COLO668 (cell line): ENCODE results near the gene TREM2.
"Not testable (repeated sequence)": the region's sequence is repeated elsewhere in the genome, so short reads cannot be mapped to it uniquely, and the experiment has no call there.

Source experiments
- DNase-seq: peaks from one replicate; lab custom pipeline; 2025; ENCODE audit not compliant: unreplicated experiment; lab: John Stamatoyannopoulos, UW

The TREM2 gene

GRCh38 chr6:41162687-41163418, at the start of gene TREM2:
TREM2 (minus strand) TSS chr6:41163116; CDS start chr6:41163082, 34 bp downstream.
- DNase-seq, result no peak

- no peak for DNase-seq
These were observed 46.8 kb upstream of the TREM2 start for GRCh38 chr6:41209547-41210320.

- no peak for DNase-seq
These were observed 45.7 kb upstream of the TREM2 start for GRCh38 chr6:41208439-41209106.

GRCh38 chr6:41204156-41204555, 41.2 kb upstream of the TREM2 start:
- no peak for DNase-seq

GRCh38 chr6:41201764-41202173, 38.9 kb upstream of the TREM2 start:
- no peak for DNase-seq

GRCh38 chr6:41200901-41201763, 38.2 kb upstream of the TREM2 start, which contains the start of gene TREML2:
TREML2 (minus strand) TSS chr6:41201149; CDS start chr6:41201008, 141 bp downstream.
- DNase-seq, result no peak

GRCh38 chr6:41200296-41200900, 37.5 kb upstream of the TREM2 start:
- no peak for DNase-seq

GRCh38 chr6:41199552-41200246, 36.8 kb upstream of the TREM2 start:
- DNase-seq, result no peak

- DNase-seq, result no peak
These were observed 34.3 kb upstream of the TREM2 start for GRCh38 chr6:41197234-41197633.

- no peak for DNase-seq
These were observed 31.5 kb upstream of the TREM2 start for GRCh38 chr6:41194386-41194785.

- DNase-seq, result no peak
These were observed 31.0 kb upstream of the TREM2 start for GRCh38 chr6:41193884-41194283.

GRCh38 chr6:41193171-41193734, 30.3 kb upstream of the TREM2 start:
- no peak for DNase-seq

GRCh38 chr6:41191569-41191968, 28.7 kb upstream of the TREM2 start:
- DNase-seq, result no peak

- DNase-seq, result no peak
These were observed 27.9 kb upstream of the TREM2 start for GRCh38 chr6:41190791-41191190.

- no peak for DNase-seq
These were observed 27.1 kb upstream of the TREM2 start for GRCh38 chr6:41189967-41190366.

GRCh38 chr6:41189046-41189445, 26.1 kb upstream of the TREM2 start:
- DNase-seq, result not testable (repeated sequence)

GRCh38 chr6:41187924-41188886, 25.3 kb upstream of the TREM2 start:
- DNase-seq, result peak; percentile 53

GRCh38 chr6:41186031-41186562, 23.2 kb upstream of the TREM2 start:
- DNase-seq, result no peak
